Ishikawa (cell line): ENCODE data around the gene TMEM138.

Experiments
- CEBPB ChIP-seq: IDR thresholded peaks from 2 replicates; pipeline ENCODE4 v1.6.1; 2012
- CREB1 ChIP-seq: IDR thresholded peaks from 2 replicates; pipeline ENCODE4 v1.6.1; 2012; ENCODE audit warnings: low read depth
- EGR1 ChIP-seq: IDR thresholded peaks from 2 replicates; pipeline ENCODE4 v1.6.1; 2012
- EP300 ChIP-seq: IDR thresholded peaks from 2 replicates; pipeline ENCODE4 v1.6.1; 2012; ENCODE audit warnings: borderline replicate concordance
- FOXM1 ChIP-seq: IDR thresholded peaks from 2 replicates; pipeline ENCODE4 v1.6.1; 2012; ENCODE audit warnings: low read depth, borderline replicate concordance
- MAX ChIP-seq: IDR thresholded peaks from 2 replicates; pipeline ENCODE4 v1.6.1; 2012
- NFIC ChIP-seq: IDR thresholded peaks from 2 replicates; pipeline ENCODE4 v1.6.1; 2012
- RAD21 ChIP-seq: IDR thresholded peaks from 2 replicates; pipeline ENCODE4 v1.6.1; 2012; ENCODE audit warnings: low read depth
- REST ChIP-seq: IDR thresholded peaks from 2 replicates; pipeline ENCODE4 v1.6.1; 2012; ENCODE audit warnings: low read depth, mild to moderate bottlenecking
- TAF1 ChIP-seq: IDR thresholded peaks from 2 replicates; pipeline ENCODE4 v1.6.1; 2012; ENCODE audit warnings: low read depth, mild to moderate bottlenecking
- TCF12 ChIP-seq: IDR thresholded peaks from 2 replicates; pipeline ENCODE4 v1.6.1; 2012; ENCODE audit warnings: low read depth
- TEAD4 ChIP-seq: IDR thresholded peaks from 2 replicates; pipeline ENCODE4 v1.6.1; 2012
- USF1 ChIP-seq: IDR thresholded peaks from 2 replicates; pipeline ENCODE4 v1.6.1; 2012
- YY1 ChIP-seq: IDR thresholded peaks from 2 replicates; pipeline ENCODE4 v1.6.1; 2012; ENCODE audit warnings: low read depth
- ZBTB7A ChIP-seq: IDR thresholded peaks from 2 replicates; pipeline ENCODE4 v1.6.1; 2012; ENCODE audit warnings: low read depth

The TMEM138 gene

GRCh38 chr11:61368646-61369045, 6.5 kb downstream of the TMEM138 start:
- no peak for TF ChIP-seq NFIC
- TF ChIP-seq TCF12, result no peak
- TF ChIP-seq YY1, result no peak
- no peak for TF ChIP-seq CREB1
- no peak for TF ChIP-seq EP300
- TF ChIP-seq RAD21, result no peak
- TF ChIP-seq USF1, result no peak
- no peak for TF ChIP-seq TAF1
- no peak for TF ChIP-seq MAX
- TF ChIP-seq CEBPB, result no peak
- TF ChIP-seq EGR1, result no peak
- no peak for TF ChIP-seq ZBTB7A
- no peak for TF ChIP-seq TEAD4
- no peak for TF ChIP-seq REST
- TF ChIP-seq FOXM1, result no peak

- TF ChIP-seq TAF1, result no peak
Measured at GRCh38 chr11:61369372-61370348, 7.5 kb downstream of the TMEM138 start.

- TF ChIP-seq MAX (no peak), ZBTB7A (no peak), NFIC (no peak), USF1 (no peak), CEBPB (no peak), TEAD4 (no peak)
Measured at GRCh38 chr11:61370349-61371005, 8.3 kb downstream of the TMEM138 start.

GRCh38 chr11:61372659-61373420, 10.7 kb downstream of the TMEM138 start:
- no peak for TF ChIP-seq CEBPB
- no peak for TF ChIP-seq REST
- no peak for TF ChIP-seq TAF1
- TF ChIP-seq MAX, result no peak
- no peak for TF ChIP-seq RAD21
- no peak for TF ChIP-seq FOXM1
- TF ChIP-seq TCF12, result no peak

- TF ChIP-seq MAX (no peak), REST (peak; percentile 52; the same call in 1 of the 2 replicates)
Measured at GRCh38 chr11:61375761-61376108, 13.6 kb downstream of the TMEM138 start.
